ENCODE results near the gene ABCC2. TPM values are rescaled to one million over a fixed set of nuclear protein-coding genes. Genes with fewer than 3 reads are reported as not detected.
"Not testable (repeated sequence)": the region's sequence is repeated elsewhere in the genome, so short reads cannot be mapped to it uniquely, and the experiment has no call there.

Gene ABCC2
- total RNA-seq, 1 donor from 2014 or later, result 0.39 TPM

DNA sequence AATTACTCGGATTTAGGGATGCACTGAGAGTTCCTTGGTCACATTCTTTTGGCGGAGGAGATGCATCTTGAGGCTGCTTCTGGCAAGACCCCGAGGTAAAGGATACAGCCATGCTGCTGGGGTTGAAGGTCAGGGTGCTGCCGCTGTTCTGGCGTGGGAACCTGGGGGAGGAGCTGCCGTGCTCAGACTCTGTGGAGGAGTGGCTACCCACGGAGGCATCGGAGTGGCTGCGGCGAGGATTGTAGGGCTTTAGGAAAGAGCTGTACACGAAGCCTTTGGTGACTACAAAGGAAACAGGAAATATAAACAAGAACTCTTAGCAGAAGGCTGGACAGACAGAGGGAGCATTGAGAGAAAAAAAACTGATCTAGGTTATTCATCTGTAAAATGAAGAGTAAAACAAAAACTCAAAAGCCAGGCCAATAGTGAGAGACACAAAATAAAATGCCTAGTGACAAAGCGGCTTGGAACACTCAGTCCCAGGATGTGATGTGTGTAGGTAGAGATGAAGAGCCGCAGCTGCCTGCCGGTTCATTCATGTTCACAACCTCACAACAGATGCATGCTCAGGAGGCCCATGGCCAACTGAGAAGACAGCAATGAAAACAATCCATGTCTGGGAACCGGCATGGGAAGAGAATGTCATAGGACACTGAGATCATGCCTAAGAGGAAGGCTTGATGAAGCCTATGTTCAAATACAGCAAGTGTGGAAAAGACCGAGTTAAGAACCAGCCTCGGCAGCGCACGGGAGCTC is 97.8 kb downstream of the ABCC2 start:
- peaks cover 1% of the 10 kb centered on the region for H3K27me3 Mint-ChIP-seq (ENCODE audit: unreplicated experiment)
- DNase-seq, result no peak
- H3K27ac Mint-ChIP-seq (ENCODE audit: unreplicated experiment), result no peak overlapping the region
- peaks cover 11% of the 10 kb centered on the region for H3K36me3 Mint-ChIP-seq (ENCODE audit: unreplicated experiment)
- H3K9me3 Mint-ChIP-seq (ENCODE audit: unreplicated experiment), result no peaks in the 10 kb centered on the region
- H3K4me3 Mint-ChIP-seq (ENCODE audit: unreplicated experiment), result no peak overlapping the region
- no peaks in the 10 kb centered on the region for H3K4me1 Mint-ChIP-seq (ENCODE audit: low read depth, unreplicated experiment)
- TF ChIP-seq, protein P1, sequence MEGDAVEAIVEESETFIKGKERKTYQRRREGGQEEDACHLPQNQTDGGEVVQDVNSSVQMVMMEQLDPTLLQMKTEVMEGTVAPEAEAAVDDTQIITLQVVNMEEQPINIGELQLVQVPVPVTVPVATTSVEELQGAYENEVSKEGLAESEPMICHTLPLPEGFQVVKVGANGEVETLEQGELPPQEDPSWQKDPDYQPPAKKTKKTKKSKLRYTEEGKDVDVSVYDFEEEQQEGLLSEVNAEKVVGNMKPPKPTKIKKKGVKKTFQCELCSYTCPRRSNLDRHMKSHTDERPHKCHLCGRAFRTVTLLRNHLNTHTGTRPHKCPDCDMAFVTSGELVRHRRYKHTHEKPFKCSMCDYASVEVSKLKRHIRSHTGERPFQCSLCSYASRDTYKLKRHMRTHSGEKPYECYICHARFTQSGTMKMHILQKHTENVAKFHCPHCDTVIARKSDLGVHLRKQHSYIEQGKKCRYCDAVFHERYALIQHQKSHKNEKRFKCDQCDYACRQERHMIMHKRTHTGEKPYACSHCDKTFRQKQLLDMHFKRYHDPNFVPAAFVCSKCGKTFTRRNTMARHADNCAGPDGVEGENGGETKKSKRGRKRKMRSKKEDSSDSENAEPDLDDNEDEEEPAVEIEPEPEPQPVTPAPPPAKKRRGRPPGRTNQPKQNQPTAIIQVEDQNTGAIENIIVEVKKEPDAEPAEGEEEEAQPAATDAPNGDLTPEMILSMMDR (IDR thresholded peaks at IDR 0.05; ENCODE audit: partially characterized antibody, unreplicated experiment), result no peak

GRCh38 chr10:99881371-99881770 is 98.9 kb downstream of the ABCC2 start:
- Mint-ChIP-seq H3K4me3 (ENCODE audit: unreplicated experiment) (no peak overlapping the region), H3K9me3 (ENCODE audit: unreplicated experiment) (no peaks in the 10 kb centered on the region), H3K27ac (ENCODE audit: unreplicated experiment) (no peak overlapping the region), H3K4me1 (ENCODE audit: low read depth, unreplicated experiment) (no peaks in the 10 kb centered on the region), H3K27me3 (ENCODE audit: unreplicated experiment) (peaks cover 1% of the 10 kb centered on the region), H3K36me3 (ENCODE audit: unreplicated experiment) (peaks cover 11% of the 10 kb centered on the region)
- TF ChIP-seq, protein P1 (IDR thresholded peaks at IDR 0.05; ENCODE audit: partially characterized antibody, unreplicated experiment), result no peak
- no peak for DNase-seq

DNA sequence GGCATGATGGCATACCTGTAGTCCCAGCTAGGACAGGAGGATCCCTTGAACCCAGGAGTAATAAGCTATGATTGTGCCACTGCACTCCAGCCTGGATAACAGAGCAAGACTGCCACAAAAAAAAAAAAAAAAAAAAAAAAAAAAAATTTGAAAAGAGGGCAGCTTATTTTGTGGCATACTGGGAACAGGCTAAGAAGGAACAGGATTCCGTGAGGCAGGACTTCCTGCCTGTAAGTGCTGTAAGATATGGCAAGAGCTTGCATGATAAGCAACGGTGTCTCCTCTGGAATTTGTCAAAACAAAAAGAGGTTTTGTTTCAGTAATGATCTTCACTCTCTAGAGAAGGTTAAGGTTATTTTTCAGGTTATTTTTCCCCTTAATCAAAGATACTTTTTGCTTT is 101.1 kb downstream of the ABCC2 start:
- Mint-ChIP-seq H3K9me3 (ENCODE audit: unreplicated experiment) (no peaks in the 10 kb centered on the region), H3K27ac (ENCODE audit: unreplicated experiment) (no peak overlapping the region), H3K4me1 (ENCODE audit: low read depth, unreplicated experiment) (no peaks in the 10 kb centered on the region), H3K27me3 (ENCODE audit: unreplicated experiment) (peaks cover 1% of the 10 kb centered on the region), H3K4me3 (ENCODE audit: unreplicated experiment) (no peak overlapping the region), H3K36me3 (ENCODE audit: unreplicated experiment) (peaks cover 9% of the 10 kb centered on the region)
- TF ChIP-seq, protein P1 (IDR thresholded peaks at IDR 0.05; ENCODE audit: partially characterized antibody, unreplicated experiment), result no peak
- no peak for DNase-seq

DNA sequence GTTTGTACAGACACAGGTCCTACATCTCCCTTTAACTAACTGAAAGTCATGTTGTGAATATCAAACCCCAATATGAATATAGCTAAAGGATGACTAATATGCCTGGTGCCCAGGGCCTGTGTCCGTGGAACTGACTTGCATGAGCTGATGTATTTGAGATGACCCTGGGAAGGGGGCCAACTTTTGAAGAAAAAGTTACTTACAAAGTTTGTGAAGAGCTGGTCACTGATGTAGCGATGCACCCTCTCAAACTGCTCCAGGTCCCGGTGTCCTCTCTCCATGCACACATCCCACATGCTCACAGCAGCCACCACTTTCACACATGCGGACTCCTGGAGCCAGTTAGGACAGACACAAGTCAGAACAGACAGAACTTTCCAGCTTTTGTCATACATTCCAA is 106.2 kb downstream of the ABCC2 start:
- peaks cover 2% of the 10 kb centered on the region for H3K27me3 Mint-ChIP-seq (ENCODE audit: unreplicated experiment)
- TF ChIP-seq, protein P1 (IDR thresholded peaks at IDR 0.05; ENCODE audit: partially characterized antibody, unreplicated experiment), result no peak
- H3K4me3 Mint-ChIP-seq (ENCODE audit: unreplicated experiment), result no peak overlapping the region
- H3K36me3 Mint-ChIP-seq (ENCODE audit: unreplicated experiment), result no peaks in the 10 kb centered on the region
- no peak for DNase-seq
- H3K27ac Mint-ChIP-seq (ENCODE audit: unreplicated experiment), result no peak overlapping the region
- no peaks in the 10 kb centered on the region for H3K4me1 Mint-ChIP-seq (ENCODE audit: low read depth, unreplicated experiment)
- H3K9me3 Mint-ChIP-seq (ENCODE audit: unreplicated experiment), result peaks cover 2% of the 10 kb centered on the region

GRCh38 chr10:99894613-99895012 is 112.2 kb downstream of the ABCC2 start:
- no peaks in the 10 kb centered on the region for H3K4me1 Mint-ChIP-seq (ENCODE audit: low read depth, unreplicated experiment)
- H3K9me3 Mint-ChIP-seq (ENCODE audit: unreplicated experiment), result no peaks in the 10 kb centered on the region
- H3K27ac Mint-ChIP-seq (ENCODE audit: unreplicated experiment), result no peak overlapping the region
- no peaks in the 10 kb centered on the region for H3K27me3 Mint-ChIP-seq (ENCODE audit: unreplicated experiment)
- DNase-seq, result no peak
- peaks cover 6% of the 10 kb centered on the region for H3K36me3 Mint-ChIP-seq (ENCODE audit: unreplicated experiment)
- no peak overlapping the region for H3K4me3 Mint-ChIP-seq (ENCODE audit: unreplicated experiment)
- TF ChIP-seq, protein P1 (IDR thresholded peaks at IDR 0.05; ENCODE audit: partially characterized antibody, unreplicated experiment), result no peak

DNA sequence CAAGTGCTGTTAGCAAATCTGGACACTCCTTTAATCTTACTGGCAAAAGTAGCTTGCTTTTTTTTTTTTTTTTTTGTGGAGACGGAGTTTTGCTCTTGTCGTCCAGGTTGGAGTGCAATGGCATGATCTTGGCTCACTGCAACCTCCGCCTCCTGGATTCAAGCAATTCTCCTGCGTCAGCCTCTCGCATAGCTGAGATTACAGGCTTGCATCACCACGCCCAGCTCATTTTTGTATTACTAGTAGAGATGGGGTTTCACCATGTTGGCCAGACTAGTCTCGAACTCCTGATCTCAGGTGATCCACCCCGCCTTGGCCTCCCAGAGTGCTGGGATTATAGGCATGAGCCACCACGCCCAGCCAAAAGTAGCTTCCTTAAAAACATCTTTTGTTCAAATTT is 112.6 kb downstream of the ABCC2 start:
- H3K36me3 Mint-ChIP-seq (ENCODE audit: unreplicated experiment); H3K27me3 Mint-ChIP-seq (ENCODE audit: unreplicated experiment); DNase-seq; H3K27ac Mint-ChIP-seq (ENCODE audit: unreplicated experiment); H3K4me1 Mint-ChIP-seq (ENCODE audit: low read depth, unreplicated experiment); H3K4me3 Mint-ChIP-seq (ENCODE audit: unreplicated experiment); H3K9me3 Mint-ChIP-seq (ENCODE audit: unreplicated experiment): not testable (repeated sequence)

Data from glutamatergic neuron (in vitro differentiated cells).